GM20000 (cell line): ENCODE data around the gene ATP1A2.

Experiments used
- DNase-seq: peaks from one replicate; pipeline ENCODE4 v3.0.0; 2012; ENCODE audit warnings: low spot score
- CTCF ChIP-seq: IDR thresholded peaks from 2 replicates; pipeline ENCODE4 v1.5.1; 2012; ENCODE audit warnings: mild to moderate bottlenecking, control low read depth; ENCODE audit errors: extremely low read depth, missing control alignments

ATP1A2 gene

GRCh38 chr1:160128636-160129035 is 13.1 kb downstream of the ATP1A2 start:
- no peak for DNase-seq
- no peak for TF ChIP-seq CTCF

- no peak for TF ChIP-seq CTCF
- no peak for DNase-seq
These were observed 13.5 kb downstream of the ATP1A2 start for GRCh38 chr1:160129046-160129445.

- TF ChIP-seq CTCF: no peak
- DNase-seq: no peak
These were observed 14.0 kb downstream of the ATP1A2 start for GRCh38 chr1:160129558-160129957.

DNA sequence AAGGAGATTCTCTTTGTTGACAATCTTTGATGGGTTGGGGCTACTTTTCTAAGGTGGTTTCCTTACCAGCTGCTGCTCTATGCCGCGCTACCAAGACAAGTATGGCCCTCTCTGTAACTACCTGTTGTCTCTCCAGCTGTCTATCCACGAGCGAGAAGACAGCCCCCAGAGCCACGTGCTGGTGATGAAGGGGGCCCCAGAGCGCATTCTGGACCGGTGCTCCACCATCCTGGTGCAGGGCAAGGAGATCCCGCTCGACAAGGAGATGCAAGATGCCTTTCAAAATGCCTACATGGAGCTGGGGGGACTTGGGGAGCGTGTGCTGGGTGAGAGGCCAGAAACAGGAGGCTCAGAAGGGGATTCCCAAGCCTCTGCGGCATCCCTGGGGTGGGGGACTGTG is 14.4 kb downstream of the ATP1A2 start:
- no peak for DNase-seq
- TF ChIP-seq CTCF: no peak

GRCh38 chr1:160130486-160130885 is 14.9 kb downstream of the ATP1A2 start:
- TF ChIP-seq CTCF: no peak
- no peak for DNase-seq

GRCh38 chr1:160130939-160131338 is 15.4 kb downstream of the ATP1A2 start:
- DNase-seq: no peak
- TF ChIP-seq CTCF: no peak

DNA sequence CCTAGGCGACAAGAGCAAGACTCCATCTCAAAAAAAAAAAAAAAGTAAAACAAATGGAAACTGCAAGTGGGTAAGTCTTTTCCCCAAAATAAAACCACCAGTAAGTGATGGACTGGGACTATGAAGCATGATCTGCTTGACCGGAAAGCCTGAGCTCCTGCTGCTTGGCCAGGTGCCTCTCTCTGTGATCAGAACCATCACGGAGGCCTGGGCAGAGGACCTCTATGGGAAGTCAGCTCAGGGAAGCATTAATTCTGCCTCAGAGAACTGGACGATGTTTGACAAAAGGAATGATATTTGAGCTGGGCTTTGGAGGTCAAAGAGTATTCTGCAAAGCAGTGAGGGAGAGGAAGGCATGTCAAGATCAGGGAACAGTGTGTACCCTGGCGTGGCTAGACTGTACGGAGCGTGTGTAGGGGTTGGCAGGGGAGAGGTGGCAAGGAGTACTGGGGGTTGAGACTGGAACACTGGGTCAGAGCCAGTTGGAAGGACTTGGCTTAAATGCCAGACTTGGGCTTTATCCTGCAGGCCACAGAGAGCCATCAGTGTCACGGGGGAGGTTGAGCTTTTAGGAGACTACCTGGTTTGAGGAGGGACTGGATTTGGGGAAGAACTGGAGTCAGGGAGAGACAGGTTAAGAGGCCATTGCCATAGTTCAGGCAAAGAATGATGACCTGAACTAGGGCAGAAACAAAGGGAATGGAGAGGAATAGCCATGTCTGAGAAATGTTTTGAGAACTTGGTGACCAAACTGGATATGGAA is 16.4 kb downstream of the ATP1A2 start:
- no peak for DNase-seq
- TF ChIP-seq CTCF: no peak
